Measurements from ENCODE around the gene HRH1.
"Not testable (repeated sequence)": the region's sequence is repeated elsewhere in the genome, so short reads cannot be mapped to it uniquely, and the experiment has no call there.

Gene HRH1, protein sequence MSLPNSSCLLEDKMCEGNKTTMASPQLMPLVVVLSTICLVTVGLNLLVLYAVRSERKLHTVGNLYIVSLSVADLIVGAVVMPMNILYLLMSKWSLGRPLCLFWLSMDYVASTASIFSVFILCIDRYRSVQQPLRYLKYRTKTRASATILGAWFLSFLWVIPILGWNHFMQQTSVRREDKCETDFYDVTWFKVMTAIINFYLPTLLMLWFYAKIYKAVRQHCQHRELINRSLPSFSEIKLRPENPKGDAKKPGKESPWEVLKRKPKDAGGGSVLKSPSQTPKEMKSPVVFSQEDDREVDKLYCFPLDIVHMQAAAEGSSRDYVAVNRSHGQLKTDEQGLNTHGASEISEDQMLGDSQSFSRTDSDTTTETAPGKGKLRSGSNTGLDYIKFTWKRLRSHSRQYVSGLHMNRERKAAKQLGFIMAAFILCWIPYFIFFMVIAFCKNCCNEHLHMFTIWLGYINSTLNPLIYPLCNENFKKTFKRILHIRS

DNA sequence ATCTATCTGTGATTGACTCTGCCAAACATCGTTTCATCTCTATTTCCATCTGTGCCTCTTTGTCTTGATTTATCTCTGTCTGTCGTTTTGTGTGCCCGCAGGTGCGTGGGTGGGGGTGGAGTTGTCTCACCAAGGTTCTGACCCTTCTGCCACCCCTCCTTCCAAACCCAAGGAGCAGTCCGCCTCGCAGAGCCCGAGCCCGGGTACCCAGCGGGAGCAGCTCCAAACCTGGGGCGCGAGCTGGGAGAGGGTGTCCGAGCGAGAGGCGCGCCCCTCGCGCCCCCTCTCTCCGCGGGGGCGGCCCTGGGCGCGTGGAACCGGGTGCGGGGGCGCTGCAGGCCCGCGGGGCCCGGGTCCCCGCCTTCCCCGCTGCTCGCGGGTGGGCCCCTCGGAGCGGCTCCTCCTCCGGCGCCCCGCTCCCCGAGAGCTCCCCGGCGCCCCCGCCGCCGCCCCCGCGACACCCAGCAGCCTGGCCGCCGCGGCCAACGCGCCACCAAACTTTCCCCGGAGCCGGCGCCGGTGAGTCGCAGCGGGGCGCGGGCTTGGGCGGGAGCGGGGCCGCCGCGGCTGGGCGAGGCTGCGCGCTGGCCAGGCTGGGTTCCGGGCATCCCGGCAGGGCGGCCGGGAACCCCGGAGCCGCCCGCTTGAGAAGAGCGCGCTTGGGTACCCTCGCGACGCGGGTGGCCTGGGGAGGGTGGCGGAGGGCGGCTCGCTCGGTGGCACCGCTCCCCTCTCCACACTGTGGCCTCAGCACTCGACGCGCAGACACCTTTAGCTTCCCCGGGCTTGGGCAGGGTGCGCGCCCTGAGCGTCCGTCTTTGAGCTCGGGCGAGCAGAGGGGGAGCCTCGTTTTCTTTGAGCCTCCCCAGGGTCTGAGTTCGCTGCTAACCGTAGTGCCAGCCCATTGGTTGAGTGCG is at the start of gene HRH1:
HRH1 (plus strand) TSS at position 458 of the 917 bp plus-strand sequence. CDS start 104,545 bp downstream, outside the sequence.
- no peak for DNase-seq

DNA sequence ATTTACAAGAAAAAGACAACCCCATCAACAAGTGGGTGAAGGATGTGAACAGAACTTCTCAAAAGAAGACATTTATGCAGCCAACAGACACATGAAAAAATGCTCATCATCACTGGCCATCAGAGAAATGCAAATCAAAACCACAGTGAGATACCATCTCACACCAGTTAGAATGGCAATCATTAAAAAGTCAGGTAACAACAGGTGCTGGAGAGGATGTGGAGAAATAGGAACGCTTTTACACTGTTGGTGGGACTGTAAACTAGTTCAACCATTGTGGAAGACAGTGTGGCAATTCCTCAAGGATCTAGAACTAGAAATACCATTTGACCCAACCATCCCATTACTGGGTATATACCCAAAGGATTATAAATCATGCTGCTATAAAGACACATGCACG is 41.0 kb upstream of the HRH1 start:
- not testable (repeated sequence) for DNase-seq

DNA sequence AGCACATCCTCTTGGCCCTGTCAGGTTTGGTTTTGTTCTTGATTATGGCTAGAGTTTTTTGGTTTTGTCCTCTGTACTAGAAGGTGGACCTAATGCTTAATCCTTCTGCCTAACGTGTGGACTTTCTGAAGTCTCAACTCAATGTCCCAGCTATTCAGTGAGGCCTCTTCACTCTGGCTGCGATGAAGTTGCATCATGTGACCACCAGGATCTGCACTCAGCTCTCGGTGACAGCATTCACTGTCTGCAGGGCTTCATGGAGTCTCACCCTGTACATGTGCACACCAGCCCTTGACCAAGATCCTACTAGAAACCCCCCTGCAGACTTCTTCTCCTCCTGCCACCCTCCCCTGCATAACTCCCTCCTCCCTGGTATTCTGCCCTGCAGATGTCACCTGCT is 38.7 kb upstream of the HRH1 start:
- DNase-seq: no peak

DNA sequence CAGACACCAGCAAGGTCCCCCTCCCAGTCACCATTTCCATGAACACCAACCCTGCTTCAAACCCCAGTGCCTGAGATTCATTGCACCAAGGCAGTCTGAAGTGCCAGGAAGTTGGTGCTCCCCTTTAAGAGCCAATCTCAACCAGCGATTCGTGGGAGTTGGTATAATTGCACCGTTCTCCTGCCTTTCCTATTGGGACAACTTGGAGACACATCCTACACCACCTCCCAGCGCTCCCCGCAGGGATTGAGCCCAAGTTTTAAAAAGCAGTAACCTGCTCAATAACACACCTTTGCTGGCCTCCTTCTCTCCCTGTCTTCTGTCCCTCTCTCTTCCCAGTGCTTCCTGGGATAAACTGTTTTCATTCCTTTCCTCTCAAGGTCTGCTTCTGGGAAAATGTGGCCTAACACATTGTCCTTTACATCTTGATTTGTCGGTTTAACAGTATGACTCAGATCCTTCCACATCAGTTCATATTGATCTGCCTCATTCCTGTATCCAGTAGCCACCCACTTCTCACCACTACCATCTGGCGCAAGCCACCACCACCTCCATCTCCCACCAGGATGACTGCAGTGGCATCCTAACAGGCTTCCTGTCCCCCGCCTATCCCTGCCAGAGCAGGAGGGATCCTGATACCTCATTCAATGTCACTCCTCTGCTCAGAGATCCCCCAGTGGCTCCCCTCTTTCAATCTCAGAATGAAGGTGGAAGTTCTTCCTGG is 37.8 kb upstream of the HRH1 start:
- DNase-seq: no peak

DNA sequence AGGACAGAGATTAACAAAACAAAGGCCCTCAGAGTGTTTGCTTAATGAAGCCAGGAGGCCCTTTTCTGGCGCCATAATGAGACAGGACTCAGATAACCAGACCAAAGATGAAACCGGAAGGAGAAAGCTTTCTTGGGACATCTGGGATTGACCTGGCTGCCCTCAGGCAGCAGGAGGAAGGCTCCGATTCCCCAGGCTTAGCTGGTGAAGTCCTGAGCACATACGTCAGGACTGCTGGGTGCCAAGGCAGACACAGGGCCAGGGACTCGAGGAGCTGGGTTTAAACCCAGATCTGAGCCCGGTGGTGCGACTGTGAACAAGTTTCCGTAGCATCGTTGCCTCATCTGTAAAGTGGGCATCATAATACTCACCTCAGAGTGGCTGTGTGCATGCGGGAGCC is 36.7 kb upstream of the HRH1 start:
- DNase-seq: no peak

DNA sequence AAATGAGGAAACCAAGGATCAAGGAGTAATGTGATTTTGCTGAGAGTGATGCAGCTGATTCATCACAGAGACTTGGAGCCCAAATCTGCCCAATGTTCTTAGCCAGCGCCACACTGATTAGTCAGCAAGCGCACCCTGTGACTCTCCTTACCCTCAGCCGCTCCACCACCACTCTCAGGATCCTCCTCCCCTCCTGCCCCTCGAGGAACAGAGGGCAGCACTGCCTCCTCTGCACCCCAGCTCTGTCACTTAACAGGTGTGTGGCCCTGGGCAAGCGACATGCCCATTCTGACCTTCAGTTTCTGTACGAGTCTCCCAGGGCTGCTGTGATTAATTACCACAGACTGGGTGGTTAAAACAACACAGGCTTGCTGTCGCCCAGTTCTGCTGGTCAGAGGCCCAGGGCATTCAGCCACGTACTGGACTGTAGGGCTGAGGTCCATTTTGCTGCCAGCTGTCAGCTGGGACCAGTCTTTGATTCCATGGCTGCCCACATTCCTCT is 36.1 kb upstream of the HRH1 start:
- DNase-seq: no peak

DNA sequence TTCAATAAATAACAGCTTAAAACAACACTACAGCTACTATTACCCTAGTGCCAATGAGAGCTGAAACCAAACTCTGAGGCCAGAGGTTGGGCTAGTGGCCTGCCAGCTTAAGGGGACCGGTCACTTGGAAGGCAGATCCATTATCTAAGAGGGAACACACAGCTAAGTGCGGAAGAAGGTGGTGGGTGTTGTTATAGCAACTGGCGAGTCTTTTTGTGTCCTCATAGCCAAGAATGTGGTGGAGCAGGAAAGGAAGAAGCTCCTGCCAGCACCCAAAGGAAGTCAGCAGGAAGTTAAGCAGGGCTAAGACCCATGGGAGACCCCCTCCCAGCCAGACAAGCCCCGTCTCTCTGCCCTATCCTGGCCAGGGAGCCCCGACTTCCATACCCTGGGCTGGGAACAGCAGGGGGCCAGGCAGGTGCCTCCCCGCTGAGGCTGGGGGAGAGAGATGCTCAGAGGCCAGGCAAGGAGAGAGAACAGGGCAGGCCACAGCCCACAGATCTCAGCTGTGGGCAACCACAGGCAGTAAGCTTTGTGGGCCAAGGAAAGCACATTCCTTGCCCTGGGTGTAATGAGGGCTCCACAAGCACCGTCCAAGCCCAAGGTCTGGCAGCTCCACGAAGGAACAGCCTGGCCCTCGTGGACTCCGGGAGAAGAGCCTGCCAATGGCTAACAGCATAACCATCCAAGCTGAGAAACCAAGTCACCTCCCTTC is 34.0 kb upstream of the HRH1 start:
- DNase-seq: no peak

DNA sequence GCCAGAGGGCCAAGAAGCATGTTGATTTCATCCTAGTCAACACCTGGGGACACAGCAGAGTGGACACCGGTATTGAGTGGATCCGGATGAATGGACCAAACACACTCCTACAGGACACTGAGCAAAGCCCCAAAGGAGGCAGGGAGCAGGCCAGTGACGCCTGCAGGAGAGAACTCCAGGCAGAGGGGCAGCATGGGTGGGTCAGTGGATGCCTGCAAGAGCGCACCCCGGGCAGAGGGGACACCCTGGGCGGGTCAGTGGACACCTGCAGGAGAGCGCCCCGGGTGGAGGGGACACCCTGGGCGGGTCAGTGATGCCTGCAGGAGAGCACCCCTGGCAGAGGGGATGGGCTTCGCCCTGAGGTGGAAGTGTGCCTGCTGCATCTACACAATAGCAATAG is 27.6 kb upstream of the HRH1 start:
- no peak for DNase-seq

DNA sequence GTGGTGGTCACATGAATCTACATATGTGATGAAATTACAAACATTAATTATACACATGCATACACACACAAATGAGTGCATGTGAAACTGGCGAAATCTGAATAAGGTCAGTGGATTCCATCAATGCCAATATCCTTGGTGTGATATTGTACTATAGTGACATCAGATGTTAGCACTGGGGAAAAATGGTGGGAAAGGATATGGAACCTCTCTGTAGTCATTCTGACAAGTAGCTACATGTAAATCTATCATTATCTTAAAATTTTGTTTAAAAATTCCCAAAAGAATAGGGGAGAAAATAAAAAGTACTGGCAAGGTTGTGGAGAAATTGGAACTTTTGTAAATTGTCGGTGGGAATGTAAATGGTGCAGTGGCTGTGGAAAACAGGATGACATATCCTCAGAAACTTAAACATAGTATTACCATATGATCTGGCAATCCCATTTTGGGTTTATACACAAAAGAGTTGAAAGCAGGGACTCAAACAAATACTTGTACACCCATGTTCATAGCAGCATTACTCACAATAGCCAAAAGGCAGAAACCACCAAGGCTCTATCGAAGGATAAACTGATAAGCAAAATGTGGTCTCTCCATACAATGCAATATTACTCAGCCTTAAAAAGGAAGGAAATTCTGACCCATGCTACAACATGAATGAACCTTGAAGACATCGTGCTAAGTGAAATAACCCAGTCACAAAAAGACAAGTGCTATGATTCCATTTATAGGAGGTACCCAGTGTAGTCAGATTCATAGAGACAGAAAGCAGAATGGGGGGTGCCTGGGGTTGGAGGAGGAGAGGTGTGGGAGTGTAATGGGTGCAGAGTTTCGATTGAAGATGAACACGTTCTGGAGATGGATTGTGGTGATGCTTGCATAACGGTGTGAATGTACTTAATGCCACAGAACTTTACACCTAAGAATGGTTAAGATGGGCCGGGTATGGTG is 25.3 kb upstream of the HRH1 start:
- no peak for DNase-seq

DNA sequence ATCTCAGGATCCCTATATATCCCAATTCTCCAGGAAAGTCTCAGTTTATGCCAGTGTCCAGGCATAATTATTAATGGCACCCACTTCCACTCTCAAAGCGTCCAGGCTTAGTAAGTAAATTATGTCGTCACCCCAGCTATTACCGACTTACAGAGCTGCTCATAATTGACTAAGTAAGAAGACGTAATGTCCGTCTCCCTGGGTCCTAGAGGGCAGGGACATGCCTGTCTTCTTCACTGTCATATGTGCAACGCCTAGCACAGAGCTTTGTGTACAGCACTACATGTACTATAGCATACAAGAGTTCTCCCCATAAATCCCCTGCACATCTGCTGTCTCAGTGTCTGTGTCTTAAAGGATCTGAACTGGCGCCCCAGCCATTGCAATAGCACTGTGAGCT is 23.9 kb upstream of the HRH1 start:
- no peak for DNase-seq

DNA sequence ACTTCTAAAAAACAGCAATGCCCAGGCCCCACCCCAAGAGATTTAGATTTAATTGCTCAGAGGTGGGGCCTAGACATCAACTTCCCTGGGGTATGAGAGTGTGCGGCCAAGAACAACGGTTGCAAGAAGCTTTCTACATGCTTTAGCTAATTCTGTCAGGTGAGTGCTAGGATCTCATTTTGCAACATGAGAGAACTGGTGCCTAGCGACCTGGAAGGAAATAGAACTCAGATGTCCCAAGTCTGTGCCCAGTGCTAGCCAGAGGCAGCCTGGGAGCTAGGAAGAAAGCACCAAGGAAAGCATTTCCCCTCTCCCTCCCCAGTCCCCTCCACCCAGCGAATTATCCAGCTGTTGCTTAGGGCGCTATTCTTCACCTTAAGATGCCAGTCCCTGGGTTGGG is 22.9 kb upstream of the HRH1 start:
- DNase-seq: no peak

DNA sequence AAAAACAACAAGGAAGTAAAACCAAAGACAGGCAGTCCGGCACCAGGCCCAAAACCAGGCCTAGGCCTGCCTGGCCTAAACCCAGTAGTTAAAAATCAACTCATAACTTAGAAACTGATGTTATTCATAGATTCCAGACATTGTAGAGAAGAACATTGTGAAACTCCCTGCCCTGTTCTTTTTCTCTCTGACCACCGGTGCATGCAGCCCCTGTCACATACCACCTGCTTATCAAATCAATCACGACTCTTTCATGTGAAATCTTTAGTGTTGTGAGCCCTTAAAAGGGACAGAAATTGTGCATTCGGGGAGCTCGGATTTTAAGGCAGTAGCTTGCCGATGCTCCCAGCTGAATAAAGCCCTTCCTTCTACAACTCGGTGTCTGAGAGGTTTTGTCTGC is 22.4 kb upstream of the HRH1 start:
- DNase-seq: not testable (repeated sequence)

DNA sequence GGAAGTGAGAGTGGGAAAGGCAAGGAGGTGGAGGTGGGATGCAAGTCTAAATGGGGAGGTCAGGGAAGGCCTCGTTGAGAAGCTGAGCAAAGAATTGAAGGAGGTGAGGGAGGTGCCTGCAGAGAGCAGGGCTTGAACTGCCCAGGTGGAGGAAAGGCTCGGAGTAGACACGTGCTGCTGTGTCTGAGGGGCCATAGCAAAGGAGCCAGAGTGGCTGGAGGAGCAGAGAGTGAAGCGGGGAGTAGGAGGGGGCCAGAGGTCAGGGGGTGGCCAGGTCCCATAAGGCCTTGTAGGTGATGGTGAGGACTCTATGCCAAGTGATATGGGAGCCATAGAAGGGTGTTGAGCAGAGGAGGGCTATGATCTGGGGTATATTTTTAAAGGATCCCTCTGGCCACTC is 21.4 kb upstream of the HRH1 start:
- no peak for DNase-seq

DNA sequence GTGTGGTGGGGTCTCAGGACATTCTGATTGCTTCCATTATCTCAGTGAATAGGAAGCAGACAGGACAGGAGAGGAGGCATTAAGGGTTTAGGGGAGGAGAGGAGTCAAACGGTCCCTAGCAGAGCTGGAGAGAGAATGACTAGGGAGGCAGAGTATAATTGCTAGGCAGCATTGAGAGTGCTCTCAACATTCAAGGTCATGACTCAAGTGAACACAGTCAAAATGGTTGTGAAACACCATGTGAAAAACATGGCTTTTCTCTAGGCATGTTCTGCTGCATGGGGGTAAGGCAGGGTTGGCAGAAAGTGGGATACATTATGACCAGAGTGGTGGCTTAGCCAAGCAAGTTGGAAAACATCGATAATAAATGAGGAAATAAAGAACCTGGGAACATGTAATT is 19.5 kb upstream of the HRH1 start:
- no peak for DNase-seq

DNA sequence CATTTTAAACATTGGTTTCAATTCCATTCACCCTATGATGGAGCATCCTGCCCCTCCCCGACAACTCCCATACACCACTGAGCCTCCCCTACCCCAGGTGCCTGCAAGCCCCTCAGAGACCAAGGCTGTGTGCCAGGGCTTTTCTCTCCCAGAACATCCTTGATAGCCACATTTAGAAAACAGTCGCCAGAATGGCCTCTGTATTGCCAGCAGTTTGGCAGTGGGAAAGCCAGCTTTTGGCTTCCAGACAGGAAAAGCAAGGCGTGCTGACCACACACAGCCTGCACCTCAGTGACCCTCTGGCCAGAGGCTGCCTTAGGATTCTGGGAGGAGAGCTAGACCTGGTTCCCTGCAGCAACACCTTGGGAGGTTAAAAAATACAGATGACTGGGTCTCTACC is 18.2 kb upstream of the HRH1 start:
- DNase-seq: no peak

DNA sequence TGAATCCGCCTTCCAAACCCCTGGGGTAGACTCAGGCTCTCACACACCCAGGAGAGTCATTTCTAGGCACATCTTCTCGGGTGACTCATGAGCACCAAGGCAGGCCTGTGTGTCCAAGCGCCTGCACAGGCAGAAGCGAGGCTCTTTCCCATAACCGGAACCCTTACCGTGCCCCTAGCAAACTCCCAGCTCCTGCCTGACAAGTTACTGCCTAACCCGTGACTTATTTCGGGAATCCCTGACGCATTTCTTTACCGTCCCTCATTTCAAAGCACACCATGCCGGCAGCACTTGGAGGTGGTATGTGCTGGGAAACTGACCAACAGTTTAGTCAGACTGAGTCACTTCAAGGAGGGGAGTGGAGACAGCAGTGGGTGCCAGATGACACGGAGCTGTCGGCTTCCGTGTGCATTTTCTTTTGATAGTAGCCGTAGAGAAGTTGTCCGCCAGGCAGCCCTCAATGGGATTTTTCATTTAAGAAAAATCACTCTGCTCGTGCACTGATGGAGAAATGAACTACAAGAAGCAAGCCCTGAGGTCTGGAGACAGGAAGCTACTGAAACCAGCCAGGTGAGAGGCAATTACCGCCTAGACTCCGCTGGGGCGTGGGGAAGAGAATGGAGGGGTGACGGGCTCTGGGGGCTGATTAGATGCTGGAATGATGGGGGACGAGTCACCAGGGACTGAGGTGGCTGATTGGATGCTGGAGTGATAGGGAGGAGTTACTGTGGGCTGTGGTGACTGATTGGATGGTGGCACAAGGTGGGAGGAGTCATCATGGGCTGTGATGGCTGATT is 17.3 kb upstream of the HRH1 start:
- no peak for DNase-seq

DNA sequence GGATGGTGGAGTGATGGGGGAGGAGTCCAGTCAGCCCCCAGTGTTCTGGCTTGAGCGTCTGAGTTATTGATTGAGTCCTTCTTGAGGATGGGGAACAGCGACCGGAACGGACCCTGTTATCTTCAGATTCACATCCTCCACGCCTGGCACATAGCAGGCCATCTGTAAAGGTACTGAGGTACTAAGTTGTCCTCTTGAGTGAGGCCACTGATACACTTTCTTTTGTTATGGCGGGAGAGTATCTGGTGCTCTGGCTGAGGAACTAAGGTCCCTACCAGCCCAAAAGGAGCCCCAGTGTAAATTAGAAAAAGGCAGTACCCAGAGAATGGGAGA is 16.7 kb upstream of the HRH1 start:
- DNase-seq: no peak

DNA sequence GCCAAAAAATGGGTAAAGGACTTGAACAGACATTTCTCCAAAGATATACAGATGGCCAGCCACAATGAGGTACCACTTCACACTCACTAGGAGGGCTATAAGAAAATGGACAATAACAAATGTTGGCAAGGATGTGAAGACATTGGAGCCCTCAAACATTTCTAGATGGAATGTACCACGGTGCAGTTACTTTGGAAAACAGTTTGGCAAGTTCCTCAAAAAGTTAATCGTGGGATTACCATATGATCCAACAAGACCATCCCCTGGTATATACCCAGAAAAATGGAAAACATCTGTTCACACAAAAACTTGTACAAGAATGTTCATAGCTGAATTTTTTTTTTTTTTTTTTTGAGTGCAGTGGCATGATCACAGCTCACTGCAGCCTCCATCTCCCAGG is 15.9 kb upstream of the HRH1 start:
- no peak for DNase-seq

DNA sequence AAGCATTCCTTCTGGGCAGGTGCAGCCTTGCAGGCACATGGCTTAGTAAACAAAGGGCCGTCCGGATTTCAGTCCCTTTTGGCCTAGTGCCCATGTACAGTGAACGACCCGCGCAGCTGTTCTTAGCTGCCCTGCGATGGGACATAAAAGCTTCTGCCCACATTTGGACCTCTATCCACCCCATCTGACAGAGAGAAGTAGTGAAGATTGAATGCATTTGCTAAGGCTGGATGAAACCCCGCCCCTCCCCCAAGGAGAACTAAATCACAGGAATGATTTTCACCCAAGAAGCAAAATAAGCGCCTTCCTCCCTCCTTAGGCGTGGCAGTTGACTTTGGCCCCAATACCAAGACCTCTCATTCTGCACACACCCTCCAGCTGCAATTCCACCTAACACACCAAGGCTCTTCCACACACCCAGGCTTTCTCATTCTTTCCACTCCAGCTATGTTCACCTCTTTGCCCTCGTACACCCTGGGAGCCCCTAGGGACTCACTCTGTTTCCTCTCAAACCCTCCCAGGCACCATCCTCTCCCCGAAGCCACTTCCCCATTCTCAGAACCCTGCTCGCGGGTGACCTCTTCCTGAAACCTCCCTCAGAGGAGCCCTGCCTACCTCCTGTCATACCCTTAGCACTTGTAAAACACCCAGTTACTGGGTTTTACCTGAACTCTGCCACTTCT is 14.1 kb upstream of the HRH1 start:
- no peak for DNase-seq

DNA sequence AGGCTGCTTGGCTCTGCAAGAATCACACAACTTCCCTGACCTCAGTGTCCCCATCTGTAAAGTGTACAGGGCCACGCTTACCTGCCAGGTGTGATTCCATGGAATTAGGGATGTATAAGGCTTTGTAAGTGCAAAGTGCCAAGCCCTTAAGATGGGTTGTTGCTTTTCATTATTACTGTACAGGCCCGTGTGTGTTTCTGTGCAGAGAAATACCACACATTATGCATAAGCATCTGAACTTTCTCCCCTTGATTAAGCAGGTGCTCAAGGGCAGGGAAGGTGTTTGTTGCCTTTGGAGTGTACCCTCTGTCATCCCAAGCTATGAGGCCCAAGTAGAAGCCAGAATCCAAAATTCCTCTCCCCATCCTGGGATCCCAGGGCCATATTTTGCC is 13.6 kb upstream of the HRH1 start:
- no peak for DNase-seq
